ENCODE data around the gene LTBP3. TPM values are rescaled to one million over a fixed set of nuclear protein-coding genes. Genes with fewer than 3 reads are reported as not detected.
A peak's percentile ranks its signal among the peaks of the same experiment; 100 is the strongest.

LTBP3 gene
- total and polyA plus RNA-seq, 2 of the 13 experiments (the other 11 are each of a cell fraction or from before 2014, with no cell fraction given), result 12.2 to 68.1 TPM

DNA sequence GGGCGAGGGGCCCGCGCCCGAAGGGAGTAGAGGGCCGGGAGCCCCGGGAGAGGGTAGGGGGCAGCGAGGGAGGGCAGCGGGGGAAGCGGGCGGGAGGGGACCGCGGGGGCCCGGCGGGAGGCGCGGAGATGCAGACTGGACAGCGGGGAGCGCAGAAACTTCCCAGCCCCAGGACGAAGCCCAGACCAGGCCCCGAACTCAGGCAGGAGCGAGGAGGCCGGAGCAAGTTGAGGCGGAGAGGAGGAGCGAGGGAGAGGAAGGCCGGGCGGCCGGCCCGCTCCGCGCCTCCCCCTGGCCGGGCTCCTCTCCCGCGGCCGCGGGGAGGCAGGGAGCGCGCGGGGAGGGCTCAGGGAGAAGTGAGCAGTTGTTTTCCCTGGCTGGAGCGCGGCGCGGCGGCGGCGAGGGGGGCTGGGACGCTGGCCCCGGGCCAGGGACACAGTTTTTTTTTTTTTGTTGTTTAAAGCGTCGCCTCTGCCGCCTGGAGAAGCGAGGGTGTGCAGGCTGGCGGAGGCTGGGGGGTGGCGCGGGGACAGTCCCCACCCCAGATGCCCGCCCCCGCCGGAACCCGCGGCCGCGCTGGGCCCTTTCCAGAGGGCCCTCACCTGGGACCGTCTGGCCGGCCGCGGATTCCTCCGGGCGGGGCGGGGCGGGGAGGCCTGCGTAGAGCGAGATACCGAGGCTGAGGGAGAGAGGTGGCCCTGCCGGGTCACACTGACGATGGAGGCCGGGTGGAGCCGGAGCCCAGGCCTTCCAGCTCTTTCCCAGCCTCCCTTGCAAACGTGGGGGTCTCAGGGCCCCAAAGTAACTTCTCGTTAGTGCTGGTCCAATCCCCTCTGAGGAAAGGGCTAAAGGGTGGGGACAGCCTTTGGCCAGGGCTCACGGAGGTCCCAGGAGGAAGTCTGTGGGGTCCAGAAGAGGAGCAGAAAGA is at the start of gene LTBP3 (continued):
- TF ChIP-seq ZKSCAN8 (CRISPR knock-in tag; IDR thresholded peaks at IDR 0.05; ENCODE audit: borderline replicate concordance), result no peak
- TF ChIP-seq MED13 (CRISPR knock-in tag; IDR thresholded peaks at IDR 0.05), result no peak
- peak; percentile 76 for TF ChIP-seq RBFOX2 (IDR thresholded peaks at IDR 0.05; ENCODE audit: low read depth, low read length)
- TF ChIP-seq KLF6 (CRISPR knock-in tag; IDR thresholded peaks at IDR 0.05), result no peak
- no peak for TF ChIP-seq ZNF460 (CRISPR knock-in tag; IDR thresholded peaks at IDR 0.05; ENCODE audit: borderline replicate concordance)
- no peak for TF ChIP-seq RNF2 (conservative IDR thresholded peaks at IDR 0.05; ENCODE audit: low read depth)
- TF ChIP-seq NCOA1 (CRISPR knock-in tag; IDR thresholded peaks at IDR 0.05), result no peak
- TF ChIP-seq RXRA (CRISPR knock-in tag; IDR thresholded peaks at IDR 0.05), result 0 out of 2 replicates have a peak, but pooled peaks have one; percentile 21
- TF ChIP-seq ZNF234 (CRISPR knock-in tag; conservative IDR thresholded peaks at IDR 0.05), result no peak
- no peak for TF ChIP-seq EZH2 (conservative IDR thresholded peaks at IDR 0.05; ENCODE audit: low read depth, low read length)
- TF ChIP-seq, protein P1, sequence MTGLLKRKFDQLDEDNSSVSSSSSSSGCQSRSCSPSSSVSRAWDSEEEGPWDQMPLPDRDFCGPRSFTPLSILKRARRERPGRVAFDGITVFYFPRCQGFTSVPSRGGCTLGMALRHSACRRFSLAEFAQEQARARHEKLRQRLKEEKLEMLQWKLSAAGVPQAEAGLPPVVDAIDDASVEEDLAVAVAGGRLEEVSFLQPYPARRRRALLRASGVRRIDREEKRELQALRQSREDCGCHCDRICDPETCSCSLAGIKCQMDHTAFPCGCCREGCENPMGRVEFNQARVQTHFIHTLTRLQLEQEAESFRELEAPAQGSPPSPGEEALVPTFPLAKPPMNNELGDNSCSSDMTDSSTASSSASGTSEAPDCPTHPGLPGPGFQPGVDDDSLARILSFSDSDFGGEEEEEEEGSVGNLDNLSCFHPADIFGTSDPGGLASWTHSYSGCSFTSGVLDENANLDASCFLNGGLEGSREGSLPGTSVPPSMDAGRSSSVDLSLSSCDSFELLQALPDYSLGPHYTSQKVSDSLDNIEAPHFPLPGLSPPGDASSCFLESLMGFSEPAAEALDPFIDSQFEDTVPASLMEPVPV (CRISPR knock-in tag; IDR thresholded peaks at IDR 0.05), result no peak; the same call in 1 of the 2 replicates
- no peak for TF ChIP-seq HIVEP1 (CRISPR knock-in tag; IDR thresholded peaks at IDR 0.05)
- peak; percentile 58; the same call in 1 of the 2 replicates for TF ChIP-seq ZFY (CRISPR knock-in tag; IDR thresholded peaks at IDR 0.05)
- no peak for TF ChIP-seq ZNF484 (CRISPR knock-in tag; IDR thresholded peaks at IDR 0.05; ENCODE audit: borderline replicate concordance, low read depth)
- TF ChIP-seq ZNF432 (CRISPR knock-in tag; IDR thresholded peaks at IDR 0.05; ENCODE audit: borderline replicate concordance), result no peak
- TF ChIP-seq ZNF274 (CRISPR knock-in tag; IDR thresholded peaks at IDR 0.05), result no peak
- TF ChIP-seq, protein P2, sequence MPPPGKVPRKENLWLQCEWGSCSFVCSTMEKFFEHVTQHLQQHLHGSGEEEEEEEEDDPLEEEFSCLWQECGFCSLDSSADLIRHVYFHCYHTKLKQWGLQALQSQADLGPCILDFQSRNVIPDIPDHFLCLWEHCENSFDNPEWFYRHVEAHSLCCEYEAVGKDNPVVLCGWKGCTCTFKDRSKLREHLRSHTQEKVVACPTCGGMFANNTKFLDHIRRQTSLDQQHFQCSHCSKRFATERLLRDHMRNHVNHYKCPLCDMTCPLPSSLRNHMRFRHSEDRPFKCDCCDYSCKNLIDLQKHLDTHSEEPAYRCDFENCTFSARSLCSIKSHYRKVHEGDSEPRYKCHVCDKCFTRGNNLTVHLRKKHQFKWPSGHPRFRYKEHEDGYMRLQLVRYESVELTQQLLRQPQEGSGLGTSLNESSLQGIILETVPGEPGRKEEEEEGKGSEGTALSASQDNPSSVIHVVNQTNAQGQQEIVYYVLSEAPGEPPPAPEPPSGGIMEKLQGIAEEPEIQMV (CRISPR knock-in tag; IDR thresholded peaks at IDR 0.05; ENCODE audit: low read depth), result no peak
- peak; percentile 43 for TF ChIP-seq SKI (IDR thresholded peaks at IDR 0.05; ENCODE audit: partially characterized antibody)
- TF ChIP-seq, protein P3, sequence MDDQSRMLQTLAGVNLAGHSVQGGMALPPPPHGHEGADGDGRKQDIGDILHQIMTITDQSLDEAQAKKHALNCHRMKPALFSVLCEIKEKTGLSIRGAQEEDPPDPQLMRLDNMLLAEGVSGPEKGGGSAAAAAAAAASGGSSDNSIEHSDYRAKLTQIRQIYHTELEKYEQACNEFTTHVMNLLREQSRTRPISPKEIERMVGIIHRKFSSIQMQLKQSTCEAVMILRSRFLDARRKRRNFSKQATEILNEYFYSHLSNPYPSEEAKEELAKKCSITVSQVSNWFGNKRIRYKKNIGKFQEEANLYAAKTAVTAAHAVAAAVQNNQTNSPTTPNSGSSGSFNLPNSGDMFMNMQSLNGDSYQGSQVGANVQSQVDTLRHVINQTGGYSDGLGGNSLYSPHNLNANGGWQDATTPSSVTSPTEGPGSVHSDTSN (CRISPR knock-in tag; IDR thresholded peaks at IDR 0.05; ENCODE audit: borderline replicate concordance), result no peak
- no peak for TF ChIP-seq RBAK (CRISPR knock-in tag; IDR thresholded peaks at IDR 0.05)
- TF ChIP-seq, protein P4, sequence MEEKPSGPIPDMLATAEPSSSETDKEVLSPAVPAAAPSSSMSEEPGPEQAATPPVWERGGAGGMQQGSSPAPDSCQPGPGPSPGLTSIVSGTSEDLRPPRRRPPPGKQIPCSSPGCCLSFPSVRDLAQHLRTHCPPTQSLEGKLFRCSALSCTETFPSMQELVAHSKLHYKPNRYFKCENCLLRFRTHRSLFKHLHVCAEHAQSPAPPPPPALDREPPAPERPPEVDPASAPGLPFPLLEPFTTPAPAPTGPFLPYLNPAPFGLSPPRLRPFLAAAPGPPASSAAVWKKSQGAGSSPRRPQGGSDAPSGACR (CRISPR knock-in tag; IDR thresholded peaks at IDR 0.05), result peak; percentile 77; the same call in 1 of the 2 replicates
- no peak for TF ChIP-seq HOXA5 (CRISPR knock-in tag; IDR thresholded peaks at IDR 0.05)
- no peak for TF ChIP-seq ESRRA (CRISPR knock-in tag; IDR thresholded peaks at IDR 0.05; ENCODE audit: low read depth)
- no peak for TF ChIP-seq SMYD3 (CRISPR knock-in tag; IDR thresholded peaks at IDR 0.05)
- no peak for TF ChIP-seq ZNF773 (CRISPR knock-in tag; IDR thresholded peaks at IDR 0.05; ENCODE audit: borderline replicate concordance)
- no peak for TF ChIP-seq TCF7 (IDR thresholded peaks at IDR 0.05; ENCODE audit: low read depth)
- no peak for TF ChIP-seq AKAP8 (CRISPR knock-in tag; IDR thresholded peaks at IDR 0.05)
